A673 (cell line): ENCODE data around the gene HTR1B. TPM values are rescaled to one million over a fixed set of nuclear protein-coding genes. Genes with fewer than 3 reads are reported as not detected.

ENCODE experiments used
- BruUV-seq: library from RNA; stranded (reverse); fragments of 400-500 nt; replicated peaks from 2 replicates; lab custom pipeline; 2021; lab: Mats Ljungman, UMichigan
- CTCF ChIA-PET: fragments of 300-600 bp; sonication (Branson Sonifier 250); formaldehyde crosslinking; loops from one replicate; lab custom pipeline; 2022; ENCODE audit warnings: antibody characterized with exemption; lab: Charles Lee
- POLR2A ChIA-PET: fragments of 300-600 bp; sonication (Branson Sonifier 250); formaldehyde crosslinking; loops from one replicate; lab custom pipeline; 2022; ENCODE audit warnings: antibody characterized with exemption; ENCODE audit not compliant: low non-redundant PET; lab: Charles Lee
- DNase-seq: peaks from one replicate; pipeline ENCODE4 v3.0.0-alpha.2; 2015; ENCODE audit warnings: low spot score
- H3K27ac ChIP-seq: fragments of 200-600 bp; sonication (generic); 2 replicates; pipeline ENCODE4 v1.5.1; 2016; ENCODE audit warnings: mixed run types, low read depth, mild to moderate bottlenecking, mixed read lengths, antibody characterized with exemption, low read length; ENCODE audit not compliant: poor library complexity, severe bottlenecking
- H3K27me3 ChIP-seq: fragments of 200-600 bp; sonication (generic); replicated peaks from 2 replicates; pipeline ENCODE4 v1.6.1; 2017; ENCODE audit warnings: mixed run types, low read depth, mild to moderate bottlenecking, mixed read lengths, antibody characterized with exemption, low read length; ENCODE audit not compliant: insufficient read depth, poor library complexity
- H3K36me3 ChIP-seq: fragments of 200-600 bp; sonication (generic); 2 replicates; pipeline ENCODE4 v1.6.1; 2016; ENCODE audit warnings: mixed run types, mild to moderate bottlenecking, mixed read lengths, antibody characterized with exemption, low read length; ENCODE audit not compliant: insufficient read depth, poor library complexity, severe bottlenecking
- H3K4me1 ChIP-seq: fragments of 200-600 bp; sonication (generic); 2 replicates; pipeline ENCODE4 v1.6.1; 2017; ENCODE audit warnings: mixed run types, mild to moderate bottlenecking, mixed read lengths, antibody characterized with exemption, low read length; ENCODE audit not compliant: insufficient read depth, poor library complexity, severe bottlenecking
- H3K4me3 ChIP-seq: fragments of 200-600 bp; sonication (generic); 2 replicates; pipeline ENCODE4 v1.5.1; 2016; ENCODE audit warnings: low read depth, mixed run types, mild to moderate bottlenecking, mixed read lengths, low read length; ENCODE audit not compliant: poor library complexity, severe bottlenecking
- H3K9me3 ChIP-seq: fragments of 200-600 bp; sonication (generic); 2 replicates; pipeline ENCODE4 v1.6.1; 2016; ENCODE audit warnings: mixed run types, low read depth, mild to moderate bottlenecking, mixed read lengths, antibody characterized with exemption, low read length; ENCODE audit not compliant: poor library complexity, severe bottlenecking
- EZH2 ChIP-seq: fragments of 200-600 bp; sonication (generic); IDR thresholded peaks from 2 replicates; pipeline ENCODE4 v1.6.1; 2017; ENCODE audit warnings: borderline replicate concordance, low read depth, mild to moderate bottlenecking, mixed read lengths, antibody characterized with exemption, low read length; ENCODE audit not compliant: poor library complexity, severe bottlenecking
- intact Hi-C: fragments of 100-400 bp; cut with micrococcal nuclease; formaldehyde crosslinking; loops from one replicate; pipeline ENCODE4 v1.10.0; 2022; ENCODE audit not compliant: unreplicated experiment
- total RNA-seq: library from RNA; stranded (reverse); gene quantifications from 2 replicates; pipeline ENCODE4 v1.2.3, GENCODE V29; 2021
- TF ChIP-seq, protein P1 (sequence below): fragments of 300-800, 200-600 bp; sonication (generic); conservative IDR thresholded peaks from 2 replicates; pipeline ENCODE4 v1.5.1; 2017; ENCODE audit warnings: low read depth, mild to moderate bottlenecking, antibody characterized with exemption, low read length, moderate library complexity, mixed read lengths

Gene HTR1B
- total RNA-seq, 1 experiment from 2014 or later = not detected

DNA sequence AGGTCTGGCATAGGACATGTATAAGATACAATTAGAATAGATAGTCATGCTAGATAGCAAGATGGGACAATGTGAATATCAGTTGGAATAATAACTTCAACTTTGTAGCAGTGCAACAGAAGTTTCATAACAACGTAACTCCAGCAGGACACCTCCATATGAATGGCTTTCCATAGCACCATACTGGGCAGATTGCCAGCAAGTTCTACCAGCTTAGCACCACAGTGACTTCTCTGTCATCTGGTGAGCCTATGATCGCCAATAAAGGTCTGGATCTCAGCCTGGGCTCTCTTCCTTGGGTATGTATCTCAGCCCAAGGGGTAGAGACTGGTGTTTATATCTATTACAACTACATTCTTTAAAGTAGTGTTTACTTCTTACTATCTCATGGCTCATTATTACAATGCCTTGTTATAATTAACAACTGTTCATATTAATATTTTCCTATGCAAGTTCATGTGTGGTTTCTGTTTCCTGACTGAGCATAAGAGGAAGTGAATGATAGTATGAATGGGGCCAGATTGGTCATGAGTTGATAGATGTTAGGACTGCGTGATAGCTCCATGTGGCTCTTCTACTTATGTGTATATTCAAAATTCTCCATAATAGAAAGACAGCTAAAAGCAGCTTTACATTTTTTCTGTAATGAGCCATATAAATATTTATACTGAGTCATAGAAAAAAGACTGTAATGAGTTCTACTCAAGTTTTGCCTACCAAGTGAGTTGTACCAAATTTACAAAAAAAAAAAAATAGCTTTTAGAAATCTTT lies 22.9 kb downstream of the HTR1B start:
- no peaks in the 10 kb centered on the region for H3K4me1 ChIP-seq
- ChIA-PET POLR2A (no interaction called here), CTCF (no interaction called here)
- no peaks in the 10 kb centered on the region for H3K36me3 ChIP-seq
- intact Hi-C loops = no loop called here
- DNase-seq = no peak
- no peaks in the 10 kb centered on the region for H3K9me3 ChIP-seq
- H3K4me3 ChIP-seq = no peak overlapping the region
- H3K27me3 ChIP-seq = no peaks in the 10 kb centered on the region
- TF ChIP-seq, protein P1, sequence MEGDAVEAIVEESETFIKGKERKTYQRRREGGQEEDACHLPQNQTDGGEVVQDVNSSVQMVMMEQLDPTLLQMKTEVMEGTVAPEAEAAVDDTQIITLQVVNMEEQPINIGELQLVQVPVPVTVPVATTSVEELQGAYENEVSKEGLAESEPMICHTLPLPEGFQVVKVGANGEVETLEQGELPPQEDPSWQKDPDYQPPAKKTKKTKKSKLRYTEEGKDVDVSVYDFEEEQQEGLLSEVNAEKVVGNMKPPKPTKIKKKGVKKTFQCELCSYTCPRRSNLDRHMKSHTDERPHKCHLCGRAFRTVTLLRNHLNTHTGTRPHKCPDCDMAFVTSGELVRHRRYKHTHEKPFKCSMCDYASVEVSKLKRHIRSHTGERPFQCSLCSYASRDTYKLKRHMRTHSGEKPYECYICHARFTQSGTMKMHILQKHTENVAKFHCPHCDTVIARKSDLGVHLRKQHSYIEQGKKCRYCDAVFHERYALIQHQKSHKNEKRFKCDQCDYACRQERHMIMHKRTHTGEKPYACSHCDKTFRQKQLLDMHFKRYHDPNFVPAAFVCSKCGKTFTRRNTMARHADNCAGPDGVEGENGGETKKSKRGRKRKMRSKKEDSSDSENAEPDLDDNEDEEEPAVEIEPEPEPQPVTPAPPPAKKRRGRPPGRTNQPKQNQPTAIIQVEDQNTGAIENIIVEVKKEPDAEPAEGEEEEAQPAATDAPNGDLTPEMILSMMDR = no peak
- no peak for TF ChIP-seq EZH2
- BruUV-seq = no TSS peak
- no peak overlapping the region for H3K27ac ChIP-seq

GRCh38 chr6:77433888-77434287 lies 29.4 kb downstream of the HTR1B start:
- ChIA-PET POLR2A (no interaction called here), CTCF (no interaction called here)
- H3K4me3 ChIP-seq = no peak overlapping the region
- intact Hi-C loops = no loop called here
- BruUV-seq = no TSS peak
- TF ChIP-seq, protein P1 = no peak
- no peak for TF ChIP-seq EZH2
- DNase-seq = no peak
- no peaks in the 10 kb centered on the region for H3K27me3 ChIP-seq
- no peak overlapping the region for H3K27ac ChIP-seq
- no peaks in the 10 kb centered on the region for H3K4me1 ChIP-seq
- H3K36me3 ChIP-seq = no peaks in the 10 kb centered on the region
- H3K9me3 ChIP-seq = no peaks in the 10 kb centered on the region

DNA sequence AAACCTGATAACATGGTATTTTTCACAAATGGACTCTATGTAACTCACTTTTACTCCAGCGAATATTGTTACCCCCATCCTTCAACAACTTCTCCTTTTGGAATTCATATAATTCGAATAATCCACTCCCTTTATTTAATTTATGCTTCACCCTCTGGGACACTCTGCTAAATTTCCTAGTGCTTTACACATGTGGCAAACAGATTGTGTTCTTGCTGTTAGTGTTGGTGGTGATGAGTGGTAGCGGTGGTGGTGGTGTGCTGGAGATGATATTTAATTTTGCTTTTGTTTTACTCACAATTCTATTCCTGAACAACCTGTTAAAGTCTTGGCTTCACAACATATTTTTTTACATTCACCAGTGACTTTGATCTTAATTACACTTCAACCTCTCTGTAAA lies 32.8 kb downstream of the HTR1B start:
- no TSS peak for BruUV-seq
- TF ChIP-seq, protein P1 = no peak
- H3K27ac ChIP-seq = no peak overlapping the region
- intact Hi-C loops = no loop called here
- POLR2A ChIA-PET = no interaction called here
- no peaks in the 10 kb centered on the region for H3K36me3 ChIP-seq
- CTCF ChIA-PET = no interaction called here
- no peaks in the 10 kb centered on the region for H3K27me3 ChIP-seq
- no peak overlapping the region for H3K4me3 ChIP-seq
- H3K9me3 ChIP-seq = no peaks in the 10 kb centered on the region
- no peak for DNase-seq
- no peaks in the 10 kb centered on the region for H3K4me1 ChIP-seq
